Head of caudate nucleus (tissue), 42 donors: ENCODE results near the gene TTI1.
"Not testable (repeated sequence)": the region's sequence is repeated elsewhere in the genome, so short reads cannot be mapped to it uniquely, and the experiment has no call there.

Source experiments
- DNase-seq, 42 donors: peaks; one replicate each; pipeline versions ENCODE4 v3.0.0 to v3.0.0-alpha.2; 2020 to 2021; ENCODE audit warnings: mixed read lengths in 7 of 42
- intact Hi-C: fragments of 100-400 bp; cut with DNase I; formaldehyde crosslinking; loops from one replicate; pipeline ENCODE4 v1.15.0; 2022

The TTI1 gene

GRCh38 chr20:37977786-37978185 is 55.5 kb downstream of the TTI1 start:
- DNase-seq, result peak in 1 of 42 donors; percentile 34
- intact Hi-C loops, result no loop called here

DNA sequence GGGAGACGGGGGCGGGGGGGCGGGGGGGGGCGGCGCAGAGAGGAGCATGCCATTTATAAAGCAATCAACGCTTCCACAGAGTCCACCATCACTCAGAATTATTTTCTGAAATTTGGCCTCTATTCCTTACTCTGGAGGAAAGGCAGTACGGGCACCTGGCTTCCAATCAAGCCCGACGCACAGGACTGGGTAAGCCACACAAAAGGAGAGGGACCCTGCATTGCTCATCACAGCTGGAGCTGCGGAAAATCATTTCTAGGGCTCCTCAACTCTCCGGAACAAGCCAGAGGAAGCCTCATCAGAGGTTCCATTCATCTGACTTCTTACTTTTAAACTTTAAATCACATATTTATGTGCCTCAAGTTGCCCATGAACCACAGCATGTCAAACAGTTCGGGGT is 55.9 kb downstream of the TTI1 start:
- peak in 1 of 42 donors; percentile 41 for DNase-seq
- intact Hi-C loops, result no loop called here

DNA sequence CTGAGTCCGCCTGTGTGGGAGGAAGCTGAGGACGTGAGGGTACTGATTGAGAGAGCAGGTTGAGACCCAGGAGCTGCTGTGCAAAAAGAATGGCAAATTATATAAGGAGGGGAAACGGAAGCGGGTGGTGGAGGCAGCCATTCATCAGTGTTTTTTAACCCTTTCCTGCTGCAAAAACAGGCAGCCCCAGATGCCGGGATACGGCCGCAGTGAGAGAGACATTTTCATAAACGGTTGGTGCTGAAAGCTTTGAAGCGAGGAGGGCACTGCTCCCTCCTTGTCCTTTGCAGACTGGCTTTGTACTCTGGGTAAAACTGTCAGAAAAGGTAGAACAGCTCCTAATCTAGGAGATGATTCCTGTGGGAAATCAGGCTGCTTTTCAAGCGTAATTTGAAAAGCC is 56.4 kb downstream of the TTI1 start:
- DNase-seq, result peak in 3 of 42 donors; percentile 18 to 44 (median 27)
- intact Hi-C loops, result no loop called here

GRCh38 chr20:37973059-37973910 is 60.0 kb downstream of the TTI1 start:
- DNase-seq, result peak in 2 of 42 donors; percentile 20 to 38
- intact Hi-C loops, result no loop called here

- DNase-seq, result peak in 1 of 42 donors; percentile 33
- intact Hi-C loops, result no loop called here
Observed at GRCh38 chr20:37972256-37973058, 60.8 kb downstream of the TTI1 start.

- no peak for DNase-seq
- intact Hi-C loops, result no loop called here
Observed at GRCh38 chr20:37971561-37972127, 61.6 kb downstream of the TTI1 start.

GRCh38 chr20:37970856-37971245 is 62.4 kb downstream of the TTI1 start:
- intact Hi-C loops, result no loop called here
- DNase-seq, result peak in 1 of 42 donors; percentile 8

DNA sequence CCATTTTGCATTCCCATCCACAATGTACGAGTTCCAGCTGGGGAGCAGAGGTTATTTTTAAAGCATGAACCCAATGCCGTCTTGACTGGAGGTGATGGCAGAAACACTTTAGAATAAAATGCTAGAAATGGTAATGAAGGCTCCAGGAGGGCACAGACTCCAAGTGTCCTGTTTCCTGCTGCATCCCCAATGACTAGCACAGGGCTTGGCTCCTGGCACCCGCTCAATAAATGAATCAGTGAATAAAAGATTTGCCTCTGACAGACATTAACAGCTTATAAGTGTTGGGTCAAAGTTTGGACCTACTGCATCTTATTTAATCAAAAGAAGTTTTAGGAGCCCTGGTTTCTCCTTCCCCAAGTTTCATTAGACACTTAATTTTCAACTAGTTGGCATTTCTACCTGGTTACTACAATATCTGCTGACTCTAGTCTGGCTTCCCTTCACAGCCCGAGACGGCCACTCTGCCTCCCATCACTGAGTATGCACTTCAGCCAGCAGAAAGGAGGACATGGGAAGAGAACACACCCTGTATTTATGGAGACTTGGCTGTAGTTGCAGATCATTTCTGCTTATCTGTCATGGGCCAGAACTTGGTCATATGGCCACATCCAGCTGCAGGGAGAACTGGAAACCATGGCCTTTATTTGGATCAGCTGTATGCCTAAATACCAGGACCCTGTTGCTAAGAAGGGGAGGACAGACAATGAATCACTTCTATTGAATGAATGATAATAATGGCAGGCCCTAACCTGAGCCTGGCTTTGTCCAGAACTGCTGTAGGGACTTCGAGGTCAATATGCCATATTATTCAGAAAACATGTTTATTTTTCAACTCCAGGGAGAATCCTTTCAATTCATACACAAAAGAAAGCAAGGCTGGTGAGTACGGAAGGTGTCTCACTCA is 63.1 kb downstream of the TTI1 start:
- intact Hi-C loops, result no loop called here
- DNase-seq, result peak in 1 of 42 donors; percentile 17

DNA sequence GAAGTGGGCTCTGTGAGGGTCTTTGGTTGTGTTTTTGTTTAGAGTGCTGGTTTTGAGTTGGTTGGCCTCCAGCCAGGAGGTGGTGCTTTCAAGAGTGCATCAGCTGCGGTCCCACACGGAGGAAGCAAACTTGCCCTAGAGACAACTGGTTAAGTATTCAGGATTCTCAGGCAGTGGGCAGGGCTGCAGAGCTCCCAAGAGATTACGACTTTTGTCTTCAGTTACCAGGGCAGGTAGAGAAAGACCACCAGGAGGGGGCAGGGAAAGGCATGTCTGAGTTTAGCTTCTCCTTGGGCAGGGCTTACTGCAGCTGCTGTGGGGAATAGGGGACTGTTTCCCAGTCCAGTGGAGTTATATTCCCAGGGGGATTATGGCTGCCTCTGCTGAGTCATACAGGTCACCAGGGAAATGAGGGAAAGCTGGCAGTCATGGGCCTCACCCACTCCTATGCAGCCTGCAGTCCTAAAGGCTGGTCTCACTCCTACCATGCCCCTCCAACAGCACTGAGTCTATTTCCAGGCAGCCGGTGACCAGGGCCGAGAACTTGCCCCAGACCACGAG is 64.3 kb downstream of the TTI1 start:
- intact Hi-C loops, result no loop called here
- DNase-seq, result peak in 1 of 42 donors; percentile 14

- DNase-seq, intact Hi-C loops: not testable (repeated sequence)
Observed at GRCh38 chr20:37963483-37963882, 69.8 kb downstream of the TTI1 start.

DNA sequence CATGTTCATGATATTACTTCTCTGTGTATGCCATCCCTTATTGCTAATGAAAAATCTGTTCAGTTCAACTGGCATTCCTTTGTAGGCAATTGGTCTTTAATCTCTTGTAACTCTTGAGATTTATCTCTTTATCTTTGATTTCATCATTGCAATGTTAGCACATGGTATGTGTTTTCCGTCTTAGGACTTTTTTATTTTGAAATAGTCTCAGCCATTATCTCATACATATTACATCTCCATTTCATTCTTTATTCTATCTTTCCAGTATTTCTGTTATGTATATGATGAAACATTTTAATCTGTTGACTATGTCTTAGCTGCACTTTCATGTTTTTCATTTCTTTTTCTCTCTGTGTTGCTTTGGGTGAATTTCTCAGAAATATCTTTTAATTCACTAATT is 72.2 kb downstream of the TTI1 start:
- intact Hi-C loops, result no loop called here
- no peak for DNase-seq

GRCh38 chr20:37958856-37959520 is 74.3 kb downstream of the TTI1 start:
- DNase-seq, result peak in 1 of 42 donors; percentile 4
- intact Hi-C loops, result no loop called here

- DNase-seq, result peak in 1 of 42 donors; percentile 25
- intact Hi-C loops, result no loop called here
Observed at GRCh38 chr20:37956107-37956585, 77.1 kb downstream of the TTI1 start.

GRCh38 chr20:37955511-37955910 is 77.7 kb downstream of the TTI1 start:
- intact Hi-C loops, result no loop called here
- DNase-seq, result peak in 1 of 42 donors; percentile 13

DNA sequence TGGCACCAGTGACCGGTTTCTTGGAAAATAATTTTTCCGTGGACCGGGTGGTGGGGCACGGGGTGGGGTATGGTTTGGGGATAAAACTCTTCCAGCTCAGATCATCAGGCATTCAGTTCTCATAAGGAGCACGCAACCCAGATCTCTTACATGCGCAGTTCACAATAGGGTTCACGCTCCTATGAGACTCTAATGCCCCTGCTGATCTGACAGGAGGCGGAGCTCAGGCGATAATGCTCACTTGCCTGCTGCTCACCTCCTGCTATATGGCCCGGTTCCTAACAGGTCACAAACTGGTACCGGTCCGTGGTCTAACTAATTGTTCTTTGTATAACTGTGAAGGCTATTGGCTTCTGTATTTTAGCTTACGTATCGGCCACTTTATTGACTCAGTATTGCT is 78.6 kb downstream of the TTI1 start:
- peak in 2 of 42 donors; percentile 20 to 38 for DNase-seq
- intact Hi-C loops, result no loop called here

GRCh38 chr20:37954190-37954589 is 79.1 kb downstream of the TTI1 start:
- DNase-seq, result peak in 1 of 42 donors; percentile 3
- intact Hi-C loops, result no loop called here

DNA sequence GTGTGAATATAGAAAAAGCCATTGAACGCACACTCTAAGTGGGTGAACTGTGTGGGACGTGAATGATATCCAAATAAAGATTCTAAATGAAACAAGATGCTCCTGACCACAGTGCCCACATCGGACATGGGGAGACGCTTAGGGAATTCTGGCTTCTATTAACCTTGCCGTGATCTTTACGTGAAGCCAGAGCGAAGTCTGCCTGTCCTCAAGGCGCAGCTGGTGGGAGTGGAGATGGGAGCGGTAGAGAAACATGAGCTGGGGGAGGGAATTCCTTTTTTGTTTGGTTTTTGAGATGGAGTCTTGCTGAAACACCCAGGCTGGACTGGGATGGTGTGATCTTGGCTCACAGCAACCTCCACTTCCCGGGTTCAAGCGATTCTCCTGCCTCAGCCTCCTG is 84.3 kb downstream of the TTI1 start:
- DNase-seq, result peak in 2 of 42 donors; percentile 3 to 5
- intact Hi-C loops, result no loop called here

- peak in 2 of 42 donors; percentile 1 to 2 for DNase-seq
- intact Hi-C loops, result no loop called here
Observed at GRCh38 chr20:37947943-37948342, 85.3 kb downstream of the TTI1 start.
